Hepatocyte (in vitro differentiated cells): ENCODE measurements around the gene ESRP2. TPM values are rescaled to one million over a fixed set of nuclear protein-coding genes. Genes with fewer than 3 reads are reported as not detected.

Experiments used
- DNase-seq: peaks from one replicate; pipeline ENCODE4 v3.0.0-alpha.2; 2016; ENCODE audit warnings: low spot score
- H2AFZ ChIP-seq: fragments of 200-600 bp; sonication (generic); 2 replicates; pipeline ENCODE4 v1.6.0; 2016; ENCODE audit warnings: antibody characterized with exemption, mild to moderate bottlenecking
- H3K27ac ChIP-seq: fragments of 200-600 bp; sonication (generic); 2 replicates; pipeline ENCODE4 v1.5.1; 2016; ENCODE audit warnings: mild to moderate bottlenecking
- H3K27me3 ChIP-seq: fragments of 200-600 bp; sonication (generic); 2 replicates; pipeline ENCODE4 v1.6.1; 2016
- H3K36me3 ChIP-seq: fragments of 200-600 bp; sonication (generic); replicated peaks from 2 replicates; pipeline ENCODE4 v1.5.1; 2016; ENCODE audit warnings: low read depth; ENCODE audit not compliant: insufficient read depth
- H3K4me1 ChIP-seq: fragments of 200-600 bp; sonication (generic); 2 replicates; pipeline ENCODE4 v1.5.1; 2016; ENCODE audit warnings: mild to moderate bottlenecking, moderate library complexity; ENCODE audit not compliant: insufficient read depth
- H3K4me2 ChIP-seq: fragments of 200-600 bp; sonication (generic); 2 replicates; pipeline ENCODE4 v1.6.0; 2016
- H3K4me3 ChIP-seq: fragments of 200-600 bp; sonication (generic); 2 replicates; pipeline ENCODE4 v1.5.1; 2016; ENCODE audit warnings: mild to moderate bottlenecking
- H3K79me2 ChIP-seq: fragments of 200-600 bp; sonication (generic); 2 replicates; pipeline ENCODE4 v1.6.0; 2017; ENCODE audit warnings: mild to moderate bottlenecking
- H3K9me2 ChIP-seq: fragments of 200-600 bp; sonication (generic); replicated peaks from 2 replicates; pipeline ENCODE4 v1.6.0; 2017; ENCODE audit warnings: mild to moderate bottlenecking; ENCODE audit not compliant: insufficient read depth
- H3K9me3 ChIP-seq: fragments of 200-600 bp; sonication (generic); 2 replicates; pipeline ENCODE4 v1.5.1; 2016; ENCODE audit warnings: low read depth, mild to moderate bottlenecking
- H4K20me1 ChIP-seq: fragments of 200-600 bp; sonication (generic); 2 replicates; pipeline ENCODE4 v1.6.0; 2016; ENCODE audit warnings: mild to moderate bottlenecking; ENCODE audit not compliant: insufficient read depth, poor library complexity, severe bottlenecking
- EZH2 ChIP-seq: fragments of 200-600 bp; sonication (generic); IDR thresholded peaks from 2 replicates; pipeline ENCODE4 v1.6.1; 2016; ENCODE audit warnings: antibody characterized with exemption, mild to moderate bottlenecking, borderline replicate concordance
- EZH2phosphoT487 ChIP-seq: fragments of 200-600 bp; sonication (generic); IDR thresholded peaks from one replicate; pipeline ENCODE4 v1.6.1; 2018; ENCODE audit warnings: antibody characterized with exemption, mild to moderate bottlenecking, low read depth, moderate library complexity; ENCODE audit not compliant: unreplicated experiment, severe bottlenecking
- WGBS: methylation state at CpG from one replicate; pipeline ENCODE4 v1.1.6; 2016; ENCODE audit warnings: low lambda C conversion rate; ENCODE audit errors: missing lambda C conversion rate; 5-methylcytosine and 5-hydroxymethylcytosine counted together
- polyA plus RNA-seq: library from polyadenylated mRNA; unstranded; fragments of >200 nt; fragmentation: Nextera tagmentation; extraction: Ambion mirVana; gene quantifications from 2 replicates; pipeline ENCODE4 v1.2.1, GENCODE V29; 2016
- total RNA-seq: library from RNA; depleted of rRNA; stranded (reverse); fragments of >200 nt; gene quantifications from 2 replicates; pipeline ENCODE4 v1.2.3, GENCODE V29; 2014
- TF ChIP-seq, protein P1 (sequence below): fragments of 200-600 bp; sonication (generic); IDR thresholded peaks from 2 replicates; pipeline ENCODE4 v1.5.1; 2016; ENCODE audit warnings: antibody characterized with exemption, mild to moderate bottlenecking; ENCODE audit not compliant: poor library complexity

ESRP2 gene
- total and polyA plus RNA-seq, 2 experiments from 2014 or later = 39.5 to 52.4 TPM

DNA sequence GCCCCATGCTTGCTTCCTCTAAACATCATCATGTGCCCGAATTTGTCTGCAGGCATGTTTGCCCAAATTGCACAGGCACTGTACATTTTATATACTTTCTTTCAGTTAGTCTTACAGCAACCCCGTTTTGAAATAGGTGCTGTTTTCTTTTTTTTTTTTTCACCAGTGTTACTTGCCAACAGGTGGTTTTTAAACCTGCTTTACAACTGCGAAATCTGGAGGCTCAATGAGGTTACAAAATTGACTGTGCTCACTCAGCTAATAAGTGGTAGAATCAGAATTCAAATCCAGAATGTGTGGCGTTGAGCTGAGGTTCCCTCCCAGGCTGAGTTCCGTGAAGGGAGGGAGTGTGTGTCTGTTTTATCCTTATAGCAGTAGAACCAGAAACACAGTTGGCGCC, 15.0 kb upstream of the ESRP2 start:
- Histone ChIP-seq H3K4me2 (no peak overlapping the region), H3K9me3 (no peaks in the 10 kb centered on the region), H3K4me1 (peaks cover 3% of the 10 kb centered on the region), H2AFZ (no peak overlapping the region), H3K4me3 (no peak overlapping the region), H3K27me3 (no peaks in the 10 kb centered on the region), H3K79me2 (peaks cover 4% of the 10 kb centered on the region), H3K36me3 (no peaks in the 10 kb centered on the region), H3K9me2 (no peaks in the 10 kb centered on the region), H3K27ac (no peak overlapping the region), H4K20me1 (no peaks in the 10 kb centered on the region)
- DNase-seq = no peak
- 93% methylated on average over 6 of the region's 6 CpGs for WGBS
- no peak for TF ChIP-seq EZH2

DNA sequence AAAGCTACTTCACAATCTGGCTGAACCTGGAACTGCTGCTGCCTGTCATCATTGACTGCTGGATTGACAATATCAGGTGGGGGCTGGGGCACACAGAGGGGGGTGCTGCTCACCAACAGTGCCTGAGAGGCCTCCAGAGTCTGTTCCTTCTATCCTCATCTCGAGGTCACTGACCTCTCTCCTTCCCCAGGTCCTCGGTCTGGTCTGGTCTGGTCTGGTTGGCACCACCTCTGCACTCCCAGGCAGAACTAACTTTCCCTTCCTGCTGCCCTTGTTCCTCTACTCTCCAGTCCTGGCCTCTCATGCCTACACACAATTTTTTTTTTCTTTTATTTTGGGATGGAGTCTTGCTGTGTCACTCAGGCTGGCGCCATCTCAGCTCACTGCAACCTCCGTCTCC, 13.4 kb upstream of the ESRP2 start:
- WGBS = 97% methylated on average over 4 of the region's 4 CpGs
- TF ChIP-seq, protein P1, sequence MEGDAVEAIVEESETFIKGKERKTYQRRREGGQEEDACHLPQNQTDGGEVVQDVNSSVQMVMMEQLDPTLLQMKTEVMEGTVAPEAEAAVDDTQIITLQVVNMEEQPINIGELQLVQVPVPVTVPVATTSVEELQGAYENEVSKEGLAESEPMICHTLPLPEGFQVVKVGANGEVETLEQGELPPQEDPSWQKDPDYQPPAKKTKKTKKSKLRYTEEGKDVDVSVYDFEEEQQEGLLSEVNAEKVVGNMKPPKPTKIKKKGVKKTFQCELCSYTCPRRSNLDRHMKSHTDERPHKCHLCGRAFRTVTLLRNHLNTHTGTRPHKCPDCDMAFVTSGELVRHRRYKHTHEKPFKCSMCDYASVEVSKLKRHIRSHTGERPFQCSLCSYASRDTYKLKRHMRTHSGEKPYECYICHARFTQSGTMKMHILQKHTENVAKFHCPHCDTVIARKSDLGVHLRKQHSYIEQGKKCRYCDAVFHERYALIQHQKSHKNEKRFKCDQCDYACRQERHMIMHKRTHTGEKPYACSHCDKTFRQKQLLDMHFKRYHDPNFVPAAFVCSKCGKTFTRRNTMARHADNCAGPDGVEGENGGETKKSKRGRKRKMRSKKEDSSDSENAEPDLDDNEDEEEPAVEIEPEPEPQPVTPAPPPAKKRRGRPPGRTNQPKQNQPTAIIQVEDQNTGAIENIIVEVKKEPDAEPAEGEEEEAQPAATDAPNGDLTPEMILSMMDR = no peak
- no peak for TF ChIP-seq EZH2phosphoT487
- TF ChIP-seq EZH2 = no peak
- H3K36me3 ChIP-seq = no peaks in the 10 kb centered on the region

DNA sequence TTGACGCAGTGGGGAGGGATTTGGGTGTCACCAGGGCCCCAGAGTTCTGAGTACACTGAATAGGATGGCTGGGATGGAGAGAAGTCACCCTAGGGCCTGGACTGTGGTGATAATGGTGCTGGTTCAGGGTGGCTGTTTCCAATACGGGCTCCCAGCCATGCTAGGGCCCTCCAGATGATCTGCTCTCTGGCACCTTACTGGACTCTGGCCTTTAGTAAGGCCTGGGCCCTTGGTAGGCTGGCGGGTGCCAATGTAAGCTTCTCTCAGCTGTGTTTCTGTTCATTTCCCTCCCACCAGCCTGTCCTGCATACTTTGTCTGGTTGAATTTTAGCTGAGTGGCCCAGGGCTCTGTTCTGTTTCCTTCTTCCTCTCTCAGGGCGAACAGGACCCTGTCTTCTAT, 12.0 kb upstream of the ESRP2 start:
- TF ChIP-seq, protein P1 = no peak
- TF ChIP-seq EZH2phosphoT487 = no peak
- no peak for TF ChIP-seq EZH2
- H3K79me2 ChIP-seq = peaks cover 9% of the 10 kb centered on the region
- no peaks in the 10 kb centered on the region for H3K9me2 ChIP-seq
- H3K9me3 ChIP-seq = no peaks in the 10 kb centered on the region
- DNase-seq = no peak
- no peaks in the 10 kb centered on the region for H3K36me3 ChIP-seq
- no peak overlapping the region for H3K4me3 ChIP-seq
- H2AFZ ChIP-seq = no peak overlapping the region
- no peak overlapping the region for H3K4me2 ChIP-seq
- H3K4me1 ChIP-seq = peaks cover 7% of the 10 kb centered on the region
- no peak overlapping the region for H3K27ac ChIP-seq
- H4K20me1 ChIP-seq = no peaks in the 10 kb centered on the region
- 92% methylated on average over 4 of the region's 4 CpGs for WGBS
- no peaks in the 10 kb centered on the region for H3K27me3 ChIP-seq

More for the DNA sequence above, 13.4 kb upstream of the ESRP2 start:
- H4K20me1 ChIP-seq = no peaks in the 10 kb centered on the region
- H3K27ac ChIP-seq = no peak overlapping the region
- H3K4me3 ChIP-seq = no peak overlapping the region
- no peak for DNase-seq
- H3K9me3 ChIP-seq = no peaks in the 10 kb centered on the region
- no peaks in the 10 kb centered on the region for H3K27me3 ChIP-seq
- H3K4me1 ChIP-seq = peaks cover 7% of the 10 kb centered on the region
- H2AFZ ChIP-seq = no peak overlapping the region
- H3K4me2 ChIP-seq = no peak overlapping the region
- no peaks in the 10 kb centered on the region for H3K9me2 ChIP-seq
- H3K79me2 ChIP-seq = peaks cover 9% of the 10 kb centered on the region

DNA sequence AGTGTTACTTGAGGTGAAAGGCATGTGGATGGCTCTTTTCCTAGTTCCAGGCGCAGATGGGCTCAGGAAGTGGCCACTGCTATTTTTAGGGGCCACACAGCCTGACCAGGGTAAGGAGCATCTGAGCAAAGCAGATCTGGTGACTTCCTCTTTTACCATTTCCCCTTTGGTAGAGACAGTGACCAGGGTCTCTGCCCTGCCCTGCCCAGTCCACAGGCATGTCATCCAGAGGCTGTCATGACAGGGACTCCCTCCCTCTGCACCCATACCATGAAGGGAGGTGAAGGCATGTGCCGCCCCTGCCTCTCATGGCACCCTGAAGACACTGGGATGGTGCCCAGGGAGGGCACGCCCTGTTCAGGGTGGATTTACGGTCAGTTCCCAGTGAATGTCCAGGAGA, 11.5 kb upstream of the ESRP2 start:
- Histone ChIP-seq H3K9me3 (no peaks in the 10 kb centered on the region), H2AFZ (no peak overlapping the region), H3K27ac (no peak overlapping the region), H3K4me1 (peaks cover 7% of the 10 kb centered on the region), H3K79me2 (peaks cover 9% of the 10 kb centered on the region), H3K4me2 (no peak overlapping the region), H4K20me1 (no peaks in the 10 kb centered on the region), H3K4me3 (no peak overlapping the region), H3K27me3 (no peaks in the 10 kb centered on the region), H3K9me2 (no peaks in the 10 kb centered on the region), H3K36me3 (no peaks in the 10 kb centered on the region)
- TF ChIP-seq EZH2phosphoT487 (no peak), EZH2 (no peak)
- TF ChIP-seq, protein P1 = no peak
- DNase-seq = no peak
- WGBS = 98% methylated on average over 4 of the region's 4 CpGs
